ENCODE results near the gene CNTNAP2. TPM values are rescaled to one million over a fixed set of nuclear protein-coding genes. Genes with fewer than 3 reads are reported as not detected.

CNTNAP2 gene
- total RNA-seq, 6 experiments from 2014 or later = 1.8 to 8.1 (median 3.9) TPM

GRCh38 chr7:147296201-147296600, 1179.6 kb downstream of the CNTNAP2 start:
- no peaks in the 10 kb centered on the region for H3K36me3 ChIP-seq
- intact Hi-C loops (cut with DNase I) = no loop called here
- peak overlapping the region in 1 of 3 donors; percentile 1 for H3K4me3 ChIP-seq
- H3K9me3 ChIP-seq = no peaks in the 10 kb centered on the region
- no peaks in the 10 kb centered on the region for H3K27me3 ChIP-seq
- ATAC-seq (no peak), DNase-seq (no peak)
- H3K4me1 ChIP-seq = no peaks in the 10 kb centered on the region
- no peak overlapping the region for H3K27ac ChIP-seq
- no peak for TF ChIP-seq POLR2A (IDR thresholded peaks at IDR 0.05)
- TF ChIP-seq CTCF (IDR thresholded peaks at IDR 0.05) = no peak

- H3K36me3 ChIP-seq = no peaks in the 10 kb centered on the region
- ATAC-seq = no peak
- no peak overlapping the region for H3K4me3 ChIP-seq
- DNase-seq = no peak
- no peaks in the 10 kb centered on the region for H3K4me1 ChIP-seq
- WGBS (ENCODE audit: insufficient coverage, low coverage, low lambda C conversion rate, missing lambda C conversion rate) = 46% methylated on average over 1 of the region's 1 CpG
- intact Hi-C loops (cut with DNase I) = no loop called here
- no peaks in the 10 kb centered on the region for H3K9me3 ChIP-seq
- no peaks in the 10 kb centered on the region for H3K27me3 ChIP-seq
- TF ChIP-seq CTCF (IDR thresholded peaks at IDR 0.05) (no peak), POLR2A (IDR thresholded peaks at IDR 0.05) (no peak)
- no peak overlapping the region for H3K27ac ChIP-seq
Measured at GRCh38 chr7:147296986-147297385, 1180.4 kb downstream of the CNTNAP2 start.

GRCh38 chr7:147298611-147299043, 1182.0 kb downstream of the CNTNAP2 start:
- no peak for TF ChIP-seq CTCF (IDR thresholded peaks at IDR 0.05)
- ATAC-seq (no peak), DNase-seq (no peak)
- Histone ChIP-seq H3K4me1 (no peaks in the 10 kb centered on the region), H3K4me3 (no peak overlapping the region), H3K36me3 (no peaks in the 10 kb centered on the region), H3K27me3 (no peaks in the 10 kb centered on the region), H3K27ac (no peak overlapping the region), H3K9me3 (no peaks in the 10 kb centered on the region)
- intact Hi-C loops (cut with DNase I) = no loop called here
- WGBS (ENCODE audit: insufficient coverage, low coverage, low lambda C conversion rate, missing lambda C conversion rate) = 6% methylated on average over 1 of the region's 1 CpG

- Histone ChIP-seq H3K4me3 (no peak overlapping the region), H3K36me3 (no peaks in the 10 kb centered on the region), H3K4me1 (no peaks in the 10 kb centered on the region), H3K27ac (no peak overlapping the region), H3K9me3 (no peaks in the 10 kb centered on the region), H3K27me3 (no peaks in the 10 kb centered on the region)
- ATAC-seq (no peak), DNase-seq (no peak)
- TF ChIP-seq POLR2A (IDR thresholded peaks at IDR 0.05) = no peak
- TF ChIP-seq CTCF (IDR thresholded peaks at IDR 0.05) = no peak
- intact Hi-C loops (cut with DNase I) = no loop called here
- 50% methylated on average over 1 of the region's 1 CpG for WGBS (ENCODE audit: insufficient coverage, low coverage, low lambda C conversion rate, missing lambda C conversion rate)
Measured at GRCh38 chr7:147300293-147300692, 1183.7 kb downstream of the CNTNAP2 start.

- DNase-seq (no peak), ATAC-seq (no peak)
- Histone ChIP-seq H3K27me3 (no peaks in the 10 kb centered on the region), H3K9me3 (no peaks in the 10 kb centered on the region), H3K36me3 (no peaks in the 10 kb centered on the region), H3K27ac (no peak overlapping the region), H3K4me1 (no peaks in the 10 kb centered on the region), H3K4me3 (no peak overlapping the region)
- TF ChIP-seq POLR2A (IDR thresholded peaks at IDR 0.05) = no peak
- no peak for TF ChIP-seq CTCF (IDR thresholded peaks at IDR 0.05)
- WGBS (ENCODE audit: insufficient coverage, low coverage, low lambda C conversion rate, missing lambda C conversion rate) = 65% methylated on average over 2 of the region's 2 CpGs
- intact Hi-C loops (cut with DNase I) = no loop called here
Measured at GRCh38 chr7:147304376-147304775, 1187.8 kb downstream of the CNTNAP2 start.
